H1 (cell line): ENCODE results near the gene TIAL1. TPM values are rescaled to one million over a fixed set of nuclear protein-coding genes. Genes with fewer than 3 reads are reported as not detected.

ENCODE experiments used
- HDAC2 ChIP-seq, 2 experiments: fragments of 300-600 bp in 1 of 2; sonication (generic) in 1 of 2; IDR thresholded peaks; 2 replicates each; pipeline ENCODE4 v1.6.1; 2011 to 2012; ENCODE audit warnings: low read depth in 2 of 2, low read length in 2 of 2, mild to moderate bottlenecking in 2 of 2, moderate library complexity in 2 of 2, borderline replicate concordance in 1 of 2, inconsistent platforms in 1 of 2
- KDM4A ChIP-seq: IDR thresholded peaks from one replicate; pipeline ENCODE4 v1.7.1; 2012; ENCODE audit warnings: low read depth, mild to moderate bottlenecking, moderate library complexity, low read length, inconsistent platforms; ENCODE audit not compliant: severe bottlenecking
- SAP30 ChIP-seq: fragments of 300-600 bp; sonication (generic); IDR thresholded peaks from 2 replicates; pipeline ENCODE4 v1.7.1; 2012; ENCODE audit warnings: low read length, moderate library complexity, mild to moderate bottlenecking, inconsistent platforms; ENCODE audit not compliant: insufficient read depth, insufficient replicate concordance
- SUZ12 ChIP-seq: fragments of 200-600 bp; sonication (generic); IDR thresholded peaks from 2 replicates; pipeline ENCODE4 v1.6.1; 2012; ENCODE audit warnings: mild to moderate bottlenecking, inconsistent platforms, low read length, moderate library complexity, mixed read lengths
- polyA plus RNA-seq, 7 experiments: library from polyadenylated mRNA; depleted of rRNA in 3 of 7; stranded (reverse) in 5 of 7; unstranded in 2 of 7; fragments of >200 nt in 5 of 7; fragments of 200-250 nt in 2 of 7; gene quantifications; 1 replicate in 5 of 7; 2 replicates in 1 of 7; 4 replicates in 1 of 7; pipeline versions ENCODE4 v1.2.1 to v1.2.3, GENCODE V29; 2011 to 2013; ENCODE audit warnings: missing spikeins in 2 of 7, mixed read lengths in 2 of 7
- total RNA-seq: library from RNA; stranded (reverse); fragmentation: NEBNext Ultra II Directional; extraction: Animal tissue kit (Norgen Biotek cat#: 25700); gene quantifications from 2 replicates; pipeline ENCODE4 v1.2.1, GENCODE V29; 2021

TIAL1 gene
- total and polyA plus RNA-seq, 2 of the 8 experiments (the other 6 are each of a cell fraction or from before 2014, with no cell fraction given), result 50.4 to 166 TPM

DNA sequence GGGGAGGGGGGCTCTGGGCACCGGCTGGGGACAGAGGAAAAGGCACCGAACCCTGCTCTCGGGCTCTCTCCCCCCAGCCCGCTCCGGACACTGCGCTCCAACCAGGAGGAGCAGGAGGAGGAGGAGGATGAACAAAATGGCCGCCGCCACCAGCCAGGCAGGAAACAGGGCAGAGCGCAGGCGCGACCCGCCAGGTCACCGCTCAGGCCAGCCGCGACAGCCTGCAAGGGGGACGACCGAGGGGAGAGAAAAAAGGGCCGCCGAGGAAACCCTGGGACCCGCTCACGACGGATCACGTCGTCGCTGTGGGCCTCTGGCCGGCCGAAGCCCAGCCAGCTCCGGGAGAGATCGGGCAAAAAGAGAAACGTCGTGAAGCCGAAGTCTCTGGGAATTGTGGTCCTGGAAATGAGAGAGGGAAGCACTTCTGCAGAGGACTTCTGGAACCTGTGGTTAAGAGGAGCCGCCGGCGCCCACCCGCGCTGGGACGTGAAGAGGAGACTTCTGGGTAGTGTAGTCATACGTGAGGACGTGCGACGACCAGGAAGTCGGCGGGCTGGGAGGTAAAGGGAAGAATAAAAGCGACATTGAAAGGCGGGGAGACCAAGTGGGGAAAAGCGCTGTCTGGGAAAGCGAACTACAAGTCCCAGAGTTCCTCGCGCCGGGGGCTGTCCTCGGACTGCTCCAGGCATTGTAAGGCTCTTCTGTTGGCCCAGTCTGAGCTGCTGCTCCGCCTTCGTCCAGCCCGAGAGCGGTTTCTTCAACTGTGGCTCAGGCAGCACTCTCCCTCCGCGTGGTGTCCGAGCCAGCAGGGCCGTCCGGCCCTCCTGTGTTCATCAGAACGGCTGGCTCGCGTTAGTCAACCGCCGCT, at the start of gene TIAL1 (continued):
- TF ChIP-seq HDAC2 (IDR thresholded peaks at IDR 0.05; ENCODE audit: borderline replicate concordance in 1 of 2, low read depth in 2 of 2, low read length in 2 of 2) (no peak), SAP30 (peak; percentile 45), KDM4A (no peak), SUZ12 (no peak)
